Esophagus muscularis mucosa (tissue), 4 donors: ENCODE results near the gene CAPS2. TPM values are rescaled to one million over a fixed set of nuclear protein-coding genes. Genes with fewer than 3 reads are reported as not detected.

ENCODE experiments used
- DNase-seq: peaks from one replicate; pipeline ENCODE4 v3.0.0-alpha.2; 2017; ENCODE audit errors: extremely low spot score
- H3K27ac ChIP-seq, 4 donors: fragments of 200-600 bp; sonication (generic); replicated peaks in 1 of 4; 1 replicate in 3 of 4; 2 replicates in 1 of 4; pipeline ENCODE4 v1.5.1; 2016 to 2019; ENCODE audit warnings: mild to moderate bottlenecking in 1 of 4
- H3K27me3 ChIP-seq, 4 donors: fragments of 200-600 bp; sonication (generic); one replicate each; pipeline versions ENCODE4 v1.5.1 to v1.6.0; 2016 to 2019
- H3K36me3 ChIP-seq, 4 donors: fragments of 200-600 bp; sonication (generic); one replicate each; pipeline ENCODE4 v1.5.1; 2016 to 2019
- H3K4me1 ChIP-seq, 4 donors: fragments of 200-600 bp; sonication (generic); one replicate each; pipeline ENCODE4 v1.5.1; 2016 to 2019
- H3K4me3 ChIP-seq, 4 donors: fragments of 200-600 bp; sonication (generic); 1 replicate in 2 of 4; 2 replicates in 2 of 4; pipeline ENCODE4 v1.5.1; 2016 to 2019; ENCODE audit warnings: mild to moderate bottlenecking in 4 of 4, moderate library complexity in 1 of 4
- H3K9me3 ChIP-seq, 4 donors: fragments of 200-600 bp; sonication (generic); 1 replicate in 3 of 4; 2 replicates in 1 of 4; pipeline ENCODE4 v1.5.1; 2016 to 2019
- CTCF ChIP-seq, 3 experiments: fragments of 200-600 bp in 2 of 3; fragments of 450-650 bp in 1 of 3; sonication (generic) in 2 of 3; IDR thresholded peaks; one replicate each; pipeline ENCODE4 v1.5.1; 2017 to 2019; ENCODE audit warnings: antibody characterized with exemption in 3 of 3, mild to moderate bottlenecking in 2 of 3, moderate library complexity in 1 of 3
- EP300 ChIP-seq: sonication (generic); formaldehyde crosslinking; IDR thresholded peaks from one replicate; pipeline ENCODE4 v1.6.1; 2017; ENCODE audit warnings: antibody characterized with exemption
- POLR2A ChIP-seq: fragments of 450-650 bp; IDR thresholded peaks from one replicate; pipeline ENCODE4 v1.6.1; 2017; ENCODE audit warnings: antibody characterized with exemption, moderate library complexity, mild to moderate bottlenecking, low read depth
- POLR2AphosphoS5 ChIP-seq, 2 donors: sonication (generic); formaldehyde crosslinking; IDR thresholded peaks; one replicate each; pipeline ENCODE4 v1.6.1; 2017; ENCODE audit warnings: antibody characterized with exemption in 2 of 2
- WGBS: methylation state at CpG from one replicate; pipeline ENCODE4 v1.1.5; 2018; 5-methylcytosine and 5-hydroxymethylcytosine counted together
- intact Hi-C: fragments of 100-400 bp; cut with DNase I; formaldehyde crosslinking; loops from one replicate; pipeline ENCODE4 v1.15.1; 2023
- total RNA-seq, 4 donors: library from RNA; depleted of rRNA; stranded (reverse); fragments of >200 nt; gene quantifications; one replicate each; pipeline versions ENCODE4 v1.1.0 to v1.2.1, GENCODE V29; 2016

The CAPS2 gene
- total RNA-seq, 4 donors from 2014 or later = 8.0 to 28.2 (median 10.3) TPM

- no peaks in the 10 kb centered on the region for H3K27me3 ChIP-seq
- intact Hi-C loops = no loop called here
These were observed 35.8 kb downstream of the CAPS2 start for GRCh38 chr12:75294336-75294735.

GRCh38 chr12:75291014-75291413 is 39.1 kb downstream of the CAPS2 start:
- Histone ChIP-seq H3K27ac (no peak overlapping the region), H3K9me3 (no peaks in the 10 kb centered on the region), H3K4me3 (no peak overlapping the region), H3K27me3 (no peaks in the 10 kb centered on the region), H3K4me1 (no peaks in the 10 kb centered on the region), H3K36me3 (no peaks in the 10 kb centered on the region)
- intact Hi-C loops = no loop called here
- WGBS = 87% methylated on average over 1 of the region's 1 CpG
- TF ChIP-seq EP300 (no peak), POLR2A (no peak), CTCF (IDR thresholded peaks at IDR 0.05) (no peak), POLR2AphosphoS5 (IDR thresholded peaks at IDR 0.05) (no peak)
- DNase-seq = no peak

More at GRCh38 chr12:75294336-75294735, 35.8 kb downstream of the CAPS2 start:
- no peak for TF ChIP-seq POLR2A
- no peak for TF ChIP-seq POLR2AphosphoS5 (IDR thresholded peaks at IDR 0.05)
- no peak for TF ChIP-seq EP300
- TF ChIP-seq CTCF (IDR thresholded peaks at IDR 0.05) = no peak
- 24% methylated on average over 3 of the region's 3 CpGs for WGBS
- Histone ChIP-seq H3K36me3 (no peaks in the 10 kb centered on the region), H3K27ac (no peak overlapping the region), H3K4me1 (no peaks in the 10 kb centered on the region), H3K4me3 (no peak overlapping the region), H3K9me3 (no peaks in the 10 kb centered on the region)
- DNase-seq = no peak

- Histone ChIP-seq H3K4me1 (no peaks in the 10 kb centered on the region), H3K27ac (no peak overlapping the region), H3K36me3 (no peaks in the 10 kb centered on the region), H3K4me3 (no peak overlapping the region), H3K27me3 (no peaks in the 10 kb centered on the region), H3K9me3 (no peaks in the 10 kb centered on the region)
- 86% methylated on average over 1 of the region's 1 CpG for WGBS
- intact Hi-C loops = no loop called here
- no peak for DNase-seq
- TF ChIP-seq CTCF (IDR thresholded peaks at IDR 0.05) = no peak
These were observed 40.4 kb downstream of the CAPS2 start for GRCh38 chr12:75289753-75290152.

GRCh38 chr12:75288860-75289259 is 41.3 kb downstream of the CAPS2 start:
- Histone ChIP-seq H3K4me3 (no peak overlapping the region), H3K27ac (no peak overlapping the region), H3K27me3 (no peaks in the 10 kb centered on the region), H3K9me3 (no peaks in the 10 kb centered on the region), H3K36me3 (no peaks in the 10 kb centered on the region), H3K4me1 (no peaks in the 10 kb centered on the region)
- no peak for DNase-seq
- 43% methylated on average over 1 of the region's 1 CpG for WGBS
- TF ChIP-seq CTCF (IDR thresholded peaks at IDR 0.05) (no peak), POLR2AphosphoS5 (IDR thresholded peaks at IDR 0.05) (no peak), EP300 (no peak), POLR2A (no peak)
- intact Hi-C loops = no loop called here

GRCh38 chr12:75275702-75276101 is 54.4 kb downstream of the CAPS2 start:
- TF ChIP-seq POLR2AphosphoS5 (IDR thresholded peaks at IDR 0.05) = no peak
- no peak for TF ChIP-seq CTCF (IDR thresholded peaks at IDR 0.05)
- TF ChIP-seq EP300 = no peak
- TF ChIP-seq POLR2A = no peak
- H3K4me3 ChIP-seq = no peak overlapping the region
- no peak overlapping the region for H3K27ac ChIP-seq
- no peak for DNase-seq
- H3K4me1 ChIP-seq = no peaks in the 10 kb centered on the region
- no peaks in the 10 kb centered on the region for H3K27me3 ChIP-seq
- H3K9me3 ChIP-seq = no peaks in the 10 kb centered on the region
- 95% methylated on average over 2 of the region's 2 CpGs for WGBS
- intact Hi-C loops = no loop called here
- H3K36me3 ChIP-seq = no peaks in the 10 kb centered on the region
